ENCODE results near the gene PRSS56. TPM values are rescaled to one million over a fixed set of nuclear protein-coding genes. Genes with fewer than 3 reads are reported as not detected.

The PRSS56 gene
- total RNA-seq, 1 donor from 2014 or later: not detected

DNA sequence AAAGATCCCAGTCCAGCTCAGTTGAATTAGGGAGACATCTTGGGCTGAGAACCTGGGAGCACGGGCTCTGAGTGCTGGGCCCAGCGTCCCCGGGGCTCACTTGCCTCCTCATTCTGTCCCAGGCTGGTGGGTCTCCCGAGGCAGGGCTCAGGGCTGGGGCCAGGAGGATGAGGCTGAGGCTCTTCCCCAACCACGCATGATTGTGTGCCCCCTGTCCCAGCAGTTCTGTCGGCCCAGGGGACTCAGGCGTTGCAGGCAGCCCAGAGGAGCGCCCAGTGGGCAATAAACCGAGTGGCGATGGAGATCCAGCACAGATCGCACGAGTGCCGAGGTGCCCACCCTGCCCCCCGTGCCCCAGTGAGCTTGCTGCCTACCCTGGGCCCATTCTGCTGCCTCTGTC lies 910 bp downstream of the PRSS56 start:
- no peak for DNase-seq (ENCODE audit: low spot score, unreplicated experiment)
- Mint-ChIP-seq H3K4me1 (ENCODE audit: low read depth) (peaks cover 1% of the 10 kb centered on the region), H3K27me3 (peaks cover 52% of the 10 kb centered on the region), H3K4me3 (ENCODE audit: low read depth) (no peak overlapping the region), H3K27ac (no peak overlapping the region), H3K36me3 (ENCODE audit: insufficient read depth) (no peaks in the 10 kb centered on the region), H3K9me3 (ENCODE audit: low read depth) (no peaks in the 10 kb centered on the region)
- TF ChIP-seq, protein P1, sequence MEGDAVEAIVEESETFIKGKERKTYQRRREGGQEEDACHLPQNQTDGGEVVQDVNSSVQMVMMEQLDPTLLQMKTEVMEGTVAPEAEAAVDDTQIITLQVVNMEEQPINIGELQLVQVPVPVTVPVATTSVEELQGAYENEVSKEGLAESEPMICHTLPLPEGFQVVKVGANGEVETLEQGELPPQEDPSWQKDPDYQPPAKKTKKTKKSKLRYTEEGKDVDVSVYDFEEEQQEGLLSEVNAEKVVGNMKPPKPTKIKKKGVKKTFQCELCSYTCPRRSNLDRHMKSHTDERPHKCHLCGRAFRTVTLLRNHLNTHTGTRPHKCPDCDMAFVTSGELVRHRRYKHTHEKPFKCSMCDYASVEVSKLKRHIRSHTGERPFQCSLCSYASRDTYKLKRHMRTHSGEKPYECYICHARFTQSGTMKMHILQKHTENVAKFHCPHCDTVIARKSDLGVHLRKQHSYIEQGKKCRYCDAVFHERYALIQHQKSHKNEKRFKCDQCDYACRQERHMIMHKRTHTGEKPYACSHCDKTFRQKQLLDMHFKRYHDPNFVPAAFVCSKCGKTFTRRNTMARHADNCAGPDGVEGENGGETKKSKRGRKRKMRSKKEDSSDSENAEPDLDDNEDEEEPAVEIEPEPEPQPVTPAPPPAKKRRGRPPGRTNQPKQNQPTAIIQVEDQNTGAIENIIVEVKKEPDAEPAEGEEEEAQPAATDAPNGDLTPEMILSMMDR (IDR thresholded peaks at IDR 0.05; ENCODE audit: unreplicated experiment): no peak

DNA sequence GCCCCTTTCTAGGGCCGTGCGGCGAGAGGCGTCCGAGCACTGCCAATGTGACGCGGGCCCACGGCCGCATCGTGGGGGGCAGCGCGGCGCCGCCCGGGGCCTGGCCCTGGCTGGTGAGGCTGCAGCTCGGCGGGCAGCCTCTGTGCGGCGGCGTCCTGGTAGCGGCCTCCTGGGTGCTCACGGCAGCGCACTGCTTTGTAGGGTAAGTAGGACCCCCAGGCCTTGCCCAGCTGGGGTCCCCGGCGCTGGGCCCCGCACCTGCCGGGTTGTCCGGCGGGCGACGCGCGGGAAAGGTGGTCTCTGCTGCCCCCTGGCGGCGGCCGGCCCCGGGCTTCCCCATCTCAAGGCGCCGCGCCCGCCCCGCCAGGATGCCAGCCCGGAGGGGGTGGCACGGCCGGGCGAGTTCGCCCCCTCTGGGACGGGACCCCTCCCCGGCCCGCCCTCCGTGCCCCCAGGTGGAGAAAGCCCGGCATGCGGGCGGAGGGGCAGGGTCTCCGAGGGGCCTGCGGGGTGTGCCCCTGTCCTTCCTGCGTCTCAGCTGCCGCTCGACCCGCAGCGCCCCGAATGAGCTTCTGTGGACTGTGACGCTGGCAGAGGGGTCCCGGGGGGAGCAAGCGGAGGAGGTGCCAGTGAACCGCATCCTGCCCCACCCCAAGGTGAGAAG lies 1.9 kb downstream of the PRSS56 start:
- no peak overlapping the region for H3K27ac Mint-ChIP-seq
- TF ChIP-seq, protein P1 (IDR thresholded peaks at IDR 0.05; ENCODE audit: unreplicated experiment): peak; percentile 96
- H3K36me3 Mint-ChIP-seq (ENCODE audit: insufficient read depth): no peaks in the 10 kb centered on the region
- H3K9me3 Mint-ChIP-seq (ENCODE audit: low read depth): no peaks in the 10 kb centered on the region
- H3K4me1 Mint-ChIP-seq (ENCODE audit: low read depth): peaks cover 1% of the 10 kb centered on the region
- peaks cover 48% of the 10 kb centered on the region for H3K27me3 Mint-ChIP-seq
- DNase-seq (ENCODE audit: low spot score, unreplicated experiment): peak; percentile 71
- H3K4me3 Mint-ChIP-seq (ENCODE audit: low read depth): no peak overlapping the region

DNA sequence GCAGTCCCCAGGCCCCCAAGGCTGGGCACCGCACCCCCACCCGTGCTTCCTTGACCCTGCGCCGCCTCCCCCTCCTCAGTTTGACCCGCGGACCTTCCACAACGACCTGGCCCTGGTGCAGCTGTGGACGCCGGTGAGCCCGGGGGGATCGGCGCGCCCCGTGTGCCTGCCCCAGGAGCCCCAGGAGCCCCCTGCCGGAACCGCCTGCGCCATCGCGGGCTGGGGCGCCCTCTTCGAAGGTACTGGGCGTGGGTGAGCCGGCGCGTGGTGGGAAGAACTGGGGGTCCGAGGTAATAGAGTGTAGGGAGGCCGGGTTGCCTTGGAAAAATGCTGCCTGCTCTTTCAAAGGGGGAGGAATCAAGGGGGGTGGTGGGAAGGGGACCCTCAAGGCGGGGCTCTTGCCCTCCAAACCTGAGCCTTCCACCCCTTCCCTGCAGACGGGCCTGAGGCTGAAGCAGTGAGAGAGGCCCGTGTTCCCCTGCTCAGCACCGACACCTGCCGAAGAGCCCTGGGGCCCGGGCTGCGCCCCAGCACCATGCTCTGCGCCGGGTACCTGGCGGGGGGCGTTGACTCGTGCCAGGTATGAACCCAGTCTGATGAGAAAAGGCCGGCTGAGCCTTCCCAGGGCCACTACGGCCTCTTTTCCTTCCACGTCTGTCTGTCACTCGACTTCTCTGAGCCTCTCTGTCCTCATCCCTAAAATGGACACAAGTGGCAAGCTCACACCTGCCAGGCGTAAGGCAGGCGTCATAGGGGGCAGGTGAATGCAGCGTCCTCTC lies 2.6 kb downstream of the PRSS56 start:
- no peak for DNase-seq (ENCODE audit: low spot score, unreplicated experiment)
- Mint-ChIP-seq H3K4me3 (ENCODE audit: low read depth) (no peak overlapping the region), H3K27me3 (peaks cover 51% of the 10 kb centered on the region), H3K9me3 (ENCODE audit: low read depth) (no peaks in the 10 kb centered on the region), H3K4me1 (ENCODE audit: low read depth) (peaks cover 1% of the 10 kb centered on the region), H3K27ac (no peak overlapping the region), H3K36me3 (ENCODE audit: insufficient read depth) (no peaks in the 10 kb centered on the region)
- TF ChIP-seq, protein P1 (IDR thresholded peaks at IDR 0.05; ENCODE audit: unreplicated experiment): no peak

DNA sequence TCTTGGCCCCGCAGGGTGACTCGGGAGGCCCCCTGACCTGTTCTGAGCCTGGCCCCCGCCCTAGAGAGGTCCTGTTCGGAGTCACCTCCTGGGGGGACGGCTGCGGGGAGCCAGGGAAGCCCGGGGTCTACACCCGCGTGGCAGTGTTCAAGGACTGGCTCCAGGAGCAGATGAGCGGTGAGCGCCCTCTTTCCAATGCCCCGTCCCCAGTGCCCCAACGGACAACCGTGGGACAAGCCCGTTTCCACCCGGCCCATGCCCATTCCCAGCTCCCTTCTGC lies 3.2 kb downstream of the PRSS56 start:
- H3K27me3 Mint-ChIP-seq: peaks cover 51% of the 10 kb centered on the region
- no peak overlapping the region for H3K27ac Mint-ChIP-seq
- no peak for DNase-seq (ENCODE audit: low spot score, unreplicated experiment)
- no peaks in the 10 kb centered on the region for H3K36me3 Mint-ChIP-seq (ENCODE audit: insufficient read depth)
- TF ChIP-seq, protein P1 (IDR thresholded peaks at IDR 0.05; ENCODE audit: unreplicated experiment): no peak
- no peaks in the 10 kb centered on the region for H3K9me3 Mint-ChIP-seq (ENCODE audit: low read depth)
- peak overlapping the region; percentile 11 for H3K4me3 Mint-ChIP-seq (ENCODE audit: low read depth)
- peaks cover 1% of the 10 kb centered on the region for H3K4me1 Mint-ChIP-seq (ENCODE audit: low read depth)

DNA sequence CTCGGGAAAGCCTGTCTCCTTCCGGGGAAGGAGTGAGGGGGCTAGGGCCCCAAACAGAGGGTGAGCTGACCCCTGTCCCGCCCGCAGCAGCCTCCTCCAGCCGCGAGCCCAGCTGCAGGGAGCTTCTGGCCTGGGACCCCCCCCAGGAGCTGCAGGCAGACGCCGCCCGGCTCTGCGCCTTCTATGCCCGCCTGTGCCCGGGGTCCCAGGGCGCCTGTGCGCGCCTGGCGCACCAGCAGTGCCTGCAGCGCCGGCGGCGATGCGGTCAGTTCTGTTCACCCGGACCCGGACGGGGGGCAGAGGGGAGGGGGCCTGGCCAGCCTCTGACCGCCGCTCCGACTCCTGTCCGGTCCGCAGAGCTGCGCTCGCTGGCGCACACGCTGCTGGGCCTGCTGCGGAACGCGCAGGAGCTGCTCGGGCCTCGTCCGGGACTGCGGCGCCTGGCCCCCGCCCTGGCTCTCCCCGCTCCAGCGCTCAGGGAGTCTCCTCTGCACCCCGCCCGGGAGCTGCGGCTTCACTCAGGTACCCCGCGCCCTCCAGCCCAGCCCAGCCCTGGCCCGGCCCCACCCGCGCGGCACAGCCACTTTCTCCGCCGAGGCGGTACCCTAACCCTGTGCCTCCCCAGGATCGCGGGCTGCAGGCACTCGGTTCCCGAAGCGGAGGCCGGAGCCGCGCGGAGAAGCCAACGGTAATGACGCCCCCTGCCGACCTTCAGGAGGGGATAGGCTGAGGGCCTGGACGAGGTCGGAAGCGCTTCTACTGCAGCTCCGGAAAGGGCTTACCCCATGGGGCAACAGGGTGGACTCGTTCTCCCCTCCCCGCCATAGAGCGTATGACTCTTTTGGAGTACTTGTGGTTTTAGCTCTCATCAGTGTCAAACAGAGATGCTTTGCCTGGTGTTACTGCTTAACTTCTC lies 3.8 kb downstream of the PRSS56 start:
- peak overlapping the region; percentile 44 for H3K4me3 Mint-ChIP-seq (ENCODE audit: low read depth)
- TF ChIP-seq, protein P1 (IDR thresholded peaks at IDR 0.05; ENCODE audit: unreplicated experiment): peak; percentile 61
- no peak overlapping the region for H3K27ac Mint-ChIP-seq
- H3K9me3 Mint-ChIP-seq (ENCODE audit: low read depth): no peaks in the 10 kb centered on the region
- no peaks in the 10 kb centered on the region for H3K36me3 Mint-ChIP-seq (ENCODE audit: insufficient read depth)
- H3K4me1 Mint-ChIP-seq (ENCODE audit: low read depth): peaks cover 1% of the 10 kb centered on the region
- peaks cover 51% of the 10 kb centered on the region for H3K27me3 Mint-ChIP-seq
- DNase-seq (ENCODE audit: low spot score, unreplicated experiment): peak; percentile 37

All from progenitor cell of endocrine pancreas (in vitro differentiated cells).